ENCODE results near the gene PRICKLE1. TPM values are rescaled to one million over a fixed set of nuclear protein-coding genes. Genes with fewer than 3 reads are reported as not detected.

The PRICKLE1 gene
- total and polyA plus RNA-seq, 2 of the 13 experiments (the other 11 are each of a cell fraction or from before 2014, with no cell fraction given), result not detected

- FAIRE-seq, result no peak
- in situ Hi-C loops (cut with HindIII; ENCODE audit: extremely low pct_ligation_motif_present, low pct_unique_long_range_greater_than_20kb), result no loop called here
- POLR2A ChIA-PET, result no interaction called here
- Histone ChIP-seq H3K9me3 (ENCODE audit: low read length) (no peaks in the 10 kb centered on the region), H3K79me2 (ENCODE audit: insufficient read depth, low read length) (no peaks in the 10 kb centered on the region), H3K9ac (ENCODE audit: insufficient read depth, low read depth, low read length) (no peak overlapping the region), H3K27ac (ENCODE audit: extremely low read length, insufficient read depth, low read length) (no peak overlapping the region), H3K27me3 (ENCODE audit: control insufficient read depth in 1 of 2, insufficient read depth in 2 of 2, low read length in 2 of 2) (peaks cover 5 to 53% of the 10 kb centered on the region in 2 experiments; a peak in 4 of 5 replicates), H3K4me1 (ENCODE audit: insufficient read depth, low read length) (peaks cover 28% of the 10 kb centered on the region), H3K4me3 (replicated peaks in 1 of 3; ENCODE audit: insufficient read depth in 1 of 3, low read depth in 2 of 3, low read length in 3 of 3) (no peak overlapping the region), H4K20me1 (ENCODE audit: insufficient read depth, low read length) (no peaks in the 10 kb centered on the region), H3K36me3 (replicated peaks in 1 of 2; ENCODE audit: control insufficient read depth in 1 of 2, insufficient read depth in 2 of 2, low read length in 2 of 2) (no peaks in the 10 kb centered on the region), H3K4me2 (ENCODE audit: low read depth, low read length) (no peak overlapping the region), H2AFZ (ENCODE audit: low read length) (no peak overlapping the region)
- DNase-seq (ENCODE audit: low spot score), result peak; percentile 10
- CTCF ChIA-PET (ENCODE audit: low intra/inter-chr PET ratio, low total read pairs), result no interaction called here
- BruUV-seq (replicated peaks), result no TSS peak
- ATAC-seq, result peak; percentile 30
- intact Hi-C loops (cut with micrococcal nuclease; ENCODE audit: unreplicated experiment), result no loop called here
- WGBS (ENCODE audit: low lambda C conversion rate), result 4% methylated on average over 7 of the region's 7 CpGs
- TF ChIP-seq AKAP8 (CRISPR knock-in tag; IDR thresholded peaks at IDR 0.05) (no peak), TAF15 (IDR thresholded peaks at IDR 0.05; ENCODE audit: low read depth, low read length, poor library complexity, severe bottlenecking) (no peak), ONECUT2 (CRISPR knock-in tag; IDR thresholded peaks at IDR 0.05) (no peak), ZNF331 (CRISPR knock-in tag; IDR thresholded peaks at IDR 0.05) (no peak), ATF4 (CRISPR knock-in tag; IDR thresholded peaks at IDR 0.05) (0 out of 4 replicates have a peak, but pooled peaks of 1 of the 2 experiments have one; percentile 53), NFIC (IDR thresholded peaks at IDR 0.05; ENCODE audit: low read length) (no peak), PRDM15 (CRISPR knock-in tag; IDR thresholded peaks at IDR 0.05) (0 out of 2 replicates have a peak, but pooled peaks have one; percentile 35), ARID4A (CRISPR knock-in tag; IDR thresholded peaks at IDR 0.05; ENCODE audit: borderline replicate concordance) (no peak), BCL6 (CRISPR knock-in tag; IDR thresholded peaks at IDR 0.05) (no peak), NKX3-1 (CRISPR knock-in tag; IDR thresholded peaks at IDR 0.05) (no peak)
Measured at GRCh38 chr12:42587601-42588523, 1.7 kb downstream of the PRICKLE1 start.
